ENCODE results near the gene DYRK2.

The DYRK2 gene

GRCh38 chr12:67647181-67647798 is 1.3 kb upstream of the DYRK2 start:
- DNase-seq, result no peak

GRCh38 chr12:67647799-67648520 is 585 bp upstream of the DYRK2 start:
- DNase-seq, result peak; percentile 63

GRCh38 chr12:67649261-67649569 is 670 bp downstream of the DYRK2 start:
- no peak for DNase-seq

- peak; percentile 15 for DNase-seq
Observed at GRCh38 chr12:67649570-67650387, 1.2 kb downstream of the DYRK2 start.

- DNase-seq, result no peak
Observed at GRCh38 chr12:67650388-67651131, 2.0 kb downstream of the DYRK2 start.

GRCh38 chr12:67651132-67651695 is 2.7 kb downstream of the DYRK2 start:
- DNase-seq, result peak; percentile 12

- DNase-seq, result no peak
Observed at GRCh38 chr12:67655829-67656228, 7.3 kb downstream of the DYRK2 start.

- DNase-seq, result no peak
Observed at GRCh38 chr12:67656251-67656650, 7.7 kb downstream of the DYRK2 start.

GRCh38 chr12:67658486-67658885 is 9.9 kb downstream of the DYRK2 start:
- no peak for DNase-seq

GRCh38 chr12:67659292-67659691 is 10.7 kb downstream of the DYRK2 start:
- DNase-seq, result no peak

GRCh38 chr12:67661311-67662021 is 12.9 kb downstream of the DYRK2 start:
- DNase-seq, result no peak

GRCh38 chr12:67662910-67663538 is 14.5 kb downstream of the DYRK2 start:
- no peak for DNase-seq

- DNase-seq, result no peak
Observed at GRCh38 chr12:67664171-67664570, 15.6 kb downstream of the DYRK2 start.

- DNase-seq, result no peak
Observed at GRCh38 chr12:67665679-67666078, 17.1 kb downstream of the DYRK2 start.

- no peak for DNase-seq
Observed at GRCh38 chr12:67666605-67667004, 18.1 kb downstream of the DYRK2 start.

- DNase-seq, result no peak
Observed at GRCh38 chr12:67667276-67668073, 18.9 kb downstream of the DYRK2 start.

- DNase-seq, result no peak
Observed at GRCh38 chr12:67669217-67669933, 20.8 kb downstream of the DYRK2 start.

- DNase-seq, result no peak
Observed at GRCh38 chr12:67669934-67670631, 21.5 kb downstream of the DYRK2 start.

- DNase-seq, result no peak
Observed at GRCh38 chr12:67671419-67671818, 22.9 kb downstream of the DYRK2 start.

GRCh38 chr12:67671892-67672291 is 23.3 kb downstream of the DYRK2 start:
- no peak for DNase-seq

Measured in hematopoietic multipotent progenitor cell treated with erythropoietin and hydrocortisone succinate and interleukin-3 and kit ligand, for 8 days (in vitro differentiated cells).